A549 (cell line): ENCODE measurements around the gene KIAA0930. TPM values are rescaled to one million over a fixed set of nuclear protein-coding genes. Genes with fewer than 3 reads are reported as not detected.
A peak's percentile ranks its signal among the peaks of the same experiment; 100 is the strongest.

ENCODE experiments used
- ATAC-seq, 2 experiments: fragments of 200-7000 bp in 1 of 2; fragments of >200 bp in 1 of 2; cut with Nextera tagmentation in 1 of 2; cut with Tn5 transposase in 1 of 2; 3 replicates each; pipeline versions ENCODE4 v1.8.0 to v1.9.1; 2018 to 2020; ENCODE audit warnings: mild to moderate bottlenecking in 1 of 2, moderate library complexity in 1 of 2
- CTCF ChIA-PET: fragments of 300-600 bp; sonication (Branson Sonifier 250); formaldehyde crosslinking; extraction: SDS; loops from one replicate; lab custom pipeline; 2021; ENCODE audit warnings: antibody characterized with exemption, inconsistent platforms; lab: Yijun Ruan, JAX
- POLR2A ChIA-PET: fragments of 350-600 bp; formaldehyde crosslinking; extraction: SDS; loops from one replicate; lab custom pipeline; 2021; ENCODE audit warnings: antibody characterized with exemption, inconsistent platforms; lab: Yijun Ruan, JAX
- DNase-seq, 2 experiments: peaks; one replicate each; pipeline versions ENCODE4 v3.0.0 to v3.0.0-alpha.2; 2011 to 2016; ENCODE audit warnings: low read depth in 1 of 2, low spot score in 1 of 2
- FAIRE-seq: peaks from 2 replicates; lab custom pipeline; 2011; peaks lifted over from hg19 to GRCh38; lab: Jason Lieb, UNC
- H3K27ac ChIP-seq, 2 experiments: fragments of >200 bp; sonication (Bioruptor Twin); formaldehyde crosslinking; 3 replicates each; pipeline ENCODE4 v1.5.1; 2016 to 2017
- H3K4me1 ChIP-seq: fragments of >200 bp; sonication (Bioruptor Twin); formaldehyde crosslinking; 3 replicates; pipeline ENCODE4 v1.6.1; 2016
- H3K4me2 ChIP-seq: fragments of >200 bp; sonication (Bioruptor Twin); formaldehyde crosslinking; 3 replicates; pipeline ENCODE4 v1.6.1; 2016
- H3K4me3 ChIP-seq: fragments of >200 bp; sonication (Bioruptor Twin); formaldehyde crosslinking; 3 replicates; pipeline ENCODE4 v1.5.1; 2016
- H3K9me3 ChIP-seq: fragments of >200 bp; sonication (Bioruptor Twin); formaldehyde crosslinking; 3 replicates; pipeline ENCODE4 v1.6.1; 2016
- CBX2 ChIP-seq: fragments of 200-600 bp; sonication (generic); IDR thresholded peaks from 2 replicates; pipeline ENCODE4 v1.6.1; 2016; ENCODE audit warnings: low read depth, mild to moderate bottlenecking, borderline replicate concordance
- CBX8 ChIP-seq: fragments of 200-600 bp; sonication (generic); IDR thresholded peaks from 2 replicates; pipeline ENCODE4 v1.6.1; 2016
- CHD4 ChIP-seq: fragments of 200-600 bp; sonication (generic); IDR thresholded peaks from 2 replicates; pipeline ENCODE4 v1.6.1; 2016; ENCODE audit warnings: antibody characterized with exemption, mild to moderate bottlenecking, borderline replicate concordance
- CTCF ChIP-seq: fragments of >200 bp; sonication (Bioruptor Twin); formaldehyde crosslinking; IDR thresholded peaks from 3 replicates; pipeline ENCODE4 v1.5.1; 2016
- EP300 ChIP-seq, 2 experiments: fragments of >200 bp; sonication (Bioruptor Twin); formaldehyde crosslinking; IDR thresholded peaks; 2 replicates in 1 of 2; 3 replicates in 1 of 2; pipeline ENCODE4 v1.6.1; 2016 to 2017
- HMGXB4 ChIP-seq: fragments of 250-450 bp; sonication (Bioruptor Pico); IDR thresholded peaks from 2 replicates; pipeline ENCODE4 v1.5.0; 2021; ENCODE audit warnings: mild to moderate bottlenecking, moderate library complexity, borderline replicate concordance
- HOXB13 ChIP-seq: fragments of 250-450 bp; sonication (Bioruptor Pico); IDR thresholded peaks from 2 replicates; pipeline ENCODE4 v1.5.0; 2020; ENCODE audit warnings: low read depth, mild to moderate bottlenecking, moderate library complexity
- JUN ChIP-seq, 2 experiments: fragments of >200 bp; sonication (Bioruptor Twin); formaldehyde crosslinking; IDR thresholded peaks; 2 replicates in 1 of 2; 3 replicates in 1 of 2; pipeline ENCODE4 v1.6.1; 2016 to 2017
- MAX ChIP-seq: IDR thresholded peaks from 2 replicates; pipeline ENCODE4 v1.6.1; 2012
- NR3C1 ChIP-seq: fragments of >200 bp; sonication (Bioruptor Twin); formaldehyde crosslinking; IDR thresholded peaks from 3 replicates; pipeline ENCODE4 v1.6.1; 2017
- POLR2A ChIP-seq: IDR thresholded peaks from 2 replicates; pipeline ENCODE4 v1.6.1; 2012; ENCODE audit warnings: mild to moderate bottlenecking, low read length
- RCOR1 ChIP-seq: fragments of 150-350 bp; IDR thresholded peaks from 2 replicates; pipeline ENCODE4 v1.6.1; 2014; ENCODE audit warnings: antibody characterized with exemption, low read length, low read depth
- USF2 ChIP-seq: fragments of 450-650 bp; IDR thresholded peaks from 2 replicates; pipeline ENCODE4 v1.6.1; 2014; ENCODE audit warnings: antibody characterized with exemption
- ZC3H11A ChIP-seq: fragments of 450-650 bp; IDR thresholded peaks from 2 replicates; pipeline ENCODE4 v1.6.1; 2014; ENCODE audit warnings: antibody characterized with exemption, mild to moderate bottlenecking
- WGBS: methylation state at CpG from one replicate; pipeline ENCODE4 v1.1.6; 2017; ENCODE audit errors: missing lambda C conversion rate; 5-methylcytosine and 5-hydroxymethylcytosine counted together
- polyA plus RNA-seq, 4 experiments: library from polyadenylated mRNA; depleted of rRNA in 3 of 4; stranded (reverse); fragments of >200 nt; fragmentation: RNase III in 1 of 4; extraction: RNeasy Plus Mini Kit Qiagen cat#74134 plus additional on column Dnase treatment in 1 of 4; gene quantifications; 2 replicates in 3 of 4; 3 replicates in 1 of 4; pipeline ENCODE4 v1.2.3, GENCODE V29; 2011 to 2017

KIAA0930 gene
- polyA plus RNA-seq, 2 of the 4 experiments (the other 2 are of a cell fraction): 47.7 to 60.0 TPM

GRCh38 chr22:45240104-45240809, 437 bp downstream of the KIAA0930 start:
- 5% methylated on average over 11 of the region's 73 CpGs for WGBS
- POLR2A ChIA-PET: no interaction called here
- CTCF ChIA-PET: no interaction called here
- Histone ChIP-seq H3K9me3 (no peaks in the 10 kb centered on the region), H3K27ac (peak overlapping the region; percentile 79 to 84), H3K4me2 (peak overlapping the region; percentile 93), H3K4me1 (peaks cover 40% of the 10 kb centered on the region), H3K4me3 (peak overlapping the region; percentile 78)
- ATAC-seq (peak; percentile 64 to 65), DNase-seq (no peak), FAIRE-seq (no peak)
- TF ChIP-seq POLR2A (no peak), CHD4 (no peak), MAX (peak; percentile 24; the same call in 1 of the 2 replicates)

- peak overlapping the region; percentile 78 for H3K4me3 ChIP-seq
- peaks cover 34% of the 10 kb centered on the region for H3K4me1 ChIP-seq
- no peak for TF ChIP-seq CHD4
- no peak for TF ChIP-seq HMGXB4 (CRISPR knock-in tag)
- TF ChIP-seq POLR2A: no peak
- no peak for TF ChIP-seq HOXB13 (CRISPR knock-in tag)
- TF ChIP-seq ZC3H11A: no peak
- TF ChIP-seq NR3C1: no peak
- TF ChIP-seq CBX8: no peak
- no peak for TF ChIP-seq RCOR1
- TF ChIP-seq, all 56 proteins: peak for 0
- Histone ChIP-seq H3K27ac (peak overlapping the region; percentile 79 to 84; a peak in 5 of 6 replicates), H3K4me2 (peak overlapping the region; percentile 93), H3K9me3 (no peaks in the 10 kb centered on the region)
- DNase-seq: no peak
- no peak for FAIRE-seq
- 43% methylated on average over 7 of the region's 8 CpGs for WGBS
- POLR2A ChIA-PET: no interaction called here
- CTCF ChIA-PET: no interaction called here
- no peak for ATAC-seq
Measured at GRCh38 chr22:45239681-45240051, 1.0 kb downstream of the KIAA0930 start.

- POLR2A ChIA-PET: no interaction called here
- H3K4me1 ChIP-seq: peaks cover 31% of the 10 kb centered on the region
- WGBS: 66% methylated on average over 6 of the region's 6 CpGs
- CTCF ChIA-PET: no interaction called here
- peak overlapping the region; percentile 93 for H3K4me2 ChIP-seq
- DNase-seq: no peak
- peak overlapping the region; percentile 78; the same call in 1 of the 3 replicates for H3K4me3 ChIP-seq
- H3K9me3 ChIP-seq: no peaks in the 10 kb centered on the region
- no peak for FAIRE-seq
- TF ChIP-seq CBX2 (no peak), CTCF (no peak), USF2 (no peak), ZC3H11A (no peak), EP300 (IDR thresholded peaks at IDR 0.05) (no peak), JUN (IDR thresholded peaks at IDR 0.05) (no peak)
- ATAC-seq: peak in 1 of 2 experiments; percentile 33; a peak in 2 of 6 replicates
- peak overlapping the region in 1 of 2 experiments; percentile 84; a peak in 1 of 6 replicates for H3K27ac ChIP-seq
Measured at GRCh38 chr22:45238957-45239680, 1.6 kb downstream of the KIAA0930 start.
